Left forelimb (tissue), 1 donor: Measurements from ENCODE around the gene MED9.

Source experiments
- DNase-seq: peaks from one replicate; pipeline ENCODE4 v3.0.0-alpha.2; 2018; ENCODE audit warnings: low spot score

Gene MED9

GRCh38 chr17:17538417-17539391, 61.9 kb downstream of the MED9 start:
- no peak for DNase-seq

GRCh38 chr17:17539591-17539990, 62.8 kb downstream of the MED9 start:
- DNase-seq = no peak

- no peak for DNase-seq
These were observed 63.6 kb downstream of the MED9 start for GRCh38 chr17:17540278-17540906.

DNA sequence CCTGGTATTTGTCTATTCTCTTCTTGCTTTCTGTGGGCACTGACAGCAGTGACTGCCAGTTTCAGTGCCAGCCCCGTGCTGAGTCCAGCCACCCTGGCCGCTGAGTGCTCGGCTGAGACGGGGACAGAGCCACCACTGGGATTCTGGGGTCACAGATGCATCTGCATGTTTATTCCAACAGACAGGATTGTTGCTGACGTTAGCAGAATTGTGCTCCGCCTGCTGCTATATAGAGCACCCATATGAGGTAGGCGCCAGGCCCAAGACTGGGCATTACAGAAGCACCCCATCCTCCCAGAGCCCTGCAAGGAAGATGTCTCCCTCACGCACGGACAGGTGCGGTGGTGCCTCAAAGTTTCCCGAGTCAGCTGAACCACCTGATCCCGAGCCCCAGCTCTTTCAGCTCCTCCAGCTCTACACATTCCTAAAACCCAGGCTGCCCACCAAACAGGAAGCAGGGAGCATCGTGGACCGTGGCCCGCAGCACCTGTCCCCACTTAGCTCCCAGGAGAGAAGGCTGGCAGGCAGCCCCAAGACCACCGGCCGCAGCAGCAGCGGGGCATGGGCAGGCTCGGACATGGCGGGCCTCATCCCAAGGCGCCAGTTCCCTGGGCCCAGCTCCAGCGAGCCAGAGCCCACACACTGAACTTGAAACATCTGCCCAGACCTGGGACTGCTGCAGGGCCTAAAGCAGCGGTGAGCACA, 64.3 kb downstream of the MED9 start:
- no peak for DNase-seq

DNA sequence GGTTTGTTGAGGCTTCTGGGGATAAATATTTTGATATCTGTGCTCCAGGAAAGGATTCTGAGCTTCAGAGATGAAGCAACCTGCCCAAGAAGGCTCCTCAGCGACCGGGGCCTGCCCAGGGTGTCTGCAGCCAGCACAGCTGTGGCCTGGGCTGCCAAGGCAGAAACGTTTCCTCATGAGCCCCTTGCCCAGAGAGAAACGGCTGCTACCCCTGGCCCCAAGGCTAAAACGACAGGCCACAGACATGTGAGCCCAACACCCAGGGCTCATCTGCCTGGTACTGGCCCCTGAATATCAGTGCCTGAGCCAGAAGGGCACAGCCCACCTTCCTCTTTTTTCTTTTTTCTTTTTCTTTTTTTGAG, 64.8 kb downstream of the MED9 start:
- DNase-seq = no peak
